DMS79 treated with DMSO at 0.1 percent for 48 hours (cell line): ENCODE data around the gene CTNNA2.

ENCODE experiments used
- DNase-seq: peaks from one replicate; lab custom pipeline; 2025; lab: John Stamatoyannopoulos, UW

Gene CTNNA2

DNA sequence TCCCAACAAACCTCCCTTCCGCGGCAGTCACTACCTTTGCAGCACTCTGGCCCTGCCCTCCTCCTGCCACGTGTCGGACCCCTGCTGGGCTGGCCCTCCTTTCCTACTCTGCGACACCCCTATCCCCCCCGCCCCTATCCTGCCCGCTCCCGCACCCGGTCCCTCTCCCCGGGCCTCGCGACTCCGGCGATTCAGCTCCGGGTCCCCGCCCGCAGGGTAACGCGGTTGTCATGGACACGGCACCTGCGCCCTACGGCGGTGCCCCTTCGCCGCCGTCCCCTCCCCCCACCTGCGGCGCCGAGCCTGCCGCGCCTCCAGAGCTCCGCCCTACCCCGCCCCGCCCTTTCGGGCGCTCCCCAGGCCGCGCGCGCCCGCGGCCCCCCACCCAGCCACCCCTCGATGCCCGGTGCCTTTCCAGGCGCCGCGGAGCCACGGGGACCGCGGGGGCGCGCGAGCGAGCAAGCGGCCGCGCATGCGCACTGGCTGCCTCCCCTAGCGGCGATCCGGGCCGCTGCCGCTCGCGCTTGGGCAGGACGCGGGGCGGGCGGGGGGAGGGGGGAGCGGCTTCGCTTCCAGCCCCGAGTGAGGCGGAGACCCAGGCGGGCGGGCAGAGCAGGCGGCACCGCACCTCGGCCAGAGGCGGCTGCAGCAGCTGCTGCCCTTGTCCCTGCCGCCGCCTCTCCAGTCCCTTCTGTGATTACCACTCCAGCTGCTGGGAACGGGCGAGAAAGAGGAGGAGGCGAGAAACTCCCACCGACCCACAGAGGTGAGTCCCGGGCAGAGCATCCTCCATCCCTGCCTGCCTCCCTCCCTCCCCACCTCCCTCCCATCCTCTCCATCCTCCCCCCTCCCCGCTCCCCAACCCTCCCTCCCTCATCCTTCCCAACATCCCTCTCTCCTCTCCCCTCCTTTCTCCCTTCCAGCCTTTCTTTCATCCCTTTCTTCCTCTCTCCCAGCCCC lies at the start of gene CTNNA2:
Gene CTNNA2, plus strand, starts transcription at position 610 of the 960 bp plus-strand sequence.
- peak; percentile 94 for DNase-seq

DNA sequence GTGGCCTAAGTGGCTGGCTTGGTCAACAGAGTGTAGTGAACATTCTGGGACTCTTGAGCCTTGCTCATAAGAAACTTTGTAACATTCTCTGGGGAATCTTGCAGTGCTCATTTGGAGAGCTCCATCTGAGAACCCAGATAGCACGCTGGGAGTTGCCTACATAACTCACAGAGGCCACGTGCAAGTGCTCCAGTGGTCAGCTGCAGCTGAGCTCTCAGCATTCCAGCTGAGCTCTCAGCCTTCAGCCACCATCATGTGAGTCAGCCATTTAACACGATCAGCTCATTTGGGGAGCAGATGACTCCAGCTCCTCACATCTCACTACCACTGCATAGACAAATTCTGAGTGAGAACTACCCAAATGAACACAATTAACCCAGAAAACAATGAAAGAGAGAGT lies 25.5 kb upstream of the CTNNA2 start:
- DNase-seq = no peak

DNA sequence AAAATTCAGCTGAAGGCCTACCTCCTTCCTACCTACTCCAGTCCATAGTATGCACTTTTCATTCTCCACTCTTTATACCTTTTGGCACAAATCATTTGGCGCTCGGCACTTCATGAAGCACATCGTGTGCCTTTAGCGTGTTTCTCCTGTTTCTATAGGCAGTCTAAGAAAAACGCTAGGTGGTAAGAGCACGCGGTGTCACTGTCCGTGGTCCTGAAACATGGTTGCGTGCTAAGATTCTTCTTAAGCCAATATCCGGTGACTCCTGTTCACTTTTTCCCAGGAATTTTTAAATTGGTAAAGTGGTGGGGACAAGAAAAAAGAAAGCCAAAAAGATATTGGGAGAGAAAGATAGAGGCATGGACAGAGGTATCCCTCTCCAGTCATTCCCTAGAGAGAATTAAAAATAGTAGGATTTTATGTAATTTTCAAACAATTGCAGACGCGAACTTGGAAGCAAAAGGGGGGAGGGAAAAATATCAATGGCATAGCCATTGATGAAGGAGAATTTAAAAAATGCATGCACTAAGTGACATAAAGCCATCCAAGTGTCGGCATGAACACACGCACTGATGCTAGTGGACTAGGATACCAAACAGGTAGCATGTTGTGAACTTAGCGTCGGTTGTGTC lies 1.4 kb upstream of the CTNNA2 start:
- DNase-seq = no peak

- DNase-seq = no peak
Observed at GRCh38 chr2:79513711-79514110, 860 bp downstream of the CTNNA2 start.

- no peak for DNase-seq
Observed at GRCh38 chr2:79529636-79530035, 16.8 kb downstream of the CTNNA2 start.

- DNase-seq = no peak
Observed at GRCh38 chr2:79530443-79530842, 17.6 kb downstream of the CTNNA2 start.

- no peak for DNase-seq
Observed at GRCh38 chr2:79547568-79547967, 34.7 kb downstream of the CTNNA2 start.

GRCh38 chr2:79552653-79553052 lies 39.8 kb downstream of the CTNNA2 start:
- DNase-seq = no peak

- no peak for DNase-seq
Observed at GRCh38 chr2:79554899-79555298, 42.0 kb downstream of the CTNNA2 start.

- DNase-seq = no peak
Observed at GRCh38 chr2:79564065-79564464, 51.2 kb downstream of the CTNNA2 start.

- no peak for DNase-seq
Observed at GRCh38 chr2:79569048-79569447, 56.2 kb downstream of the CTNNA2 start.

GRCh38 chr2:79573895-79574674 lies 61.2 kb downstream of the CTNNA2 start:
- DNase-seq = no peak

DNA sequence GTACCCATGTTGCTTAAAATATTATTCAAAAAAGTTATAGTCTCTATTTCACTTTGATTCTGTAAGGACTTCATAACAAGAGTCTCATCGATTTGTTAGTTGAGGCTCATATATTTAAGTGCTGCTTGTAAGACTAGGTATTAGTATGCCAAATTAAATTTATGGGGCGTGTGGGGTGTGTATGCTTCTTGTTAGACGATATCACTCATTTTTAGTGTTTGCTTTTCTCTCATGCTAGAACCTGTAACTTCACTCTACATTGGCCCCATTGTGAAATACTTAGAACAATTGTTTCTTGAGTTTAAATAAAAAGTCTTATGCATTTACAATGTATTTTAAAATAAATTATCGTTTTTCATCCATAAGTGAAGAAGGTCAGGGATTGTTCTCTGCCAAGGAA lies 63.6 kb downstream of the CTNNA2 start:
- peak; percentile 84 for DNase-seq

DNA sequence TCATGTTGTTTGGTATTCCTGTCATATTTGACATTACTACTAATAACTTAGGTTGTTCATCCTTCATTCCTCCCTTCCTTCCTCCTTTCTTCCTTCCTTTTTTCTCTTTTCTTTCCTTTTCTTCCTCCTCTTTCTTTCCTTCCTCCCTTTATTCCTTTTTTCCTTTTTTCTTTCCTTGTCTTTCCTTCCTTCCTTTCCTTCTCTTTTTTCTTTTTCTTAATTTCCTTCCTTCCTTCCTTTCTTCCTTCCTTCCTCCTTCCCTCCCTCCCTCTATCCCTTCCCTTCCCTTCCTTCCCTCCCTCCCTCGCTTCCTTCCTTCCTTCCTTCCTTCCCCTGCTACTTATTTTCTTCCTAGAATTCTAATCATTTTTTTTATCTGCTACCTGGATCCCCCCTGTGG lies 66.1 kb downstream of the CTNNA2 start:
- no peak for DNase-seq

GRCh38 chr2:79580175-79580574 lies 67.3 kb downstream of the CTNNA2 start:
- no peak for DNase-seq

DNA sequence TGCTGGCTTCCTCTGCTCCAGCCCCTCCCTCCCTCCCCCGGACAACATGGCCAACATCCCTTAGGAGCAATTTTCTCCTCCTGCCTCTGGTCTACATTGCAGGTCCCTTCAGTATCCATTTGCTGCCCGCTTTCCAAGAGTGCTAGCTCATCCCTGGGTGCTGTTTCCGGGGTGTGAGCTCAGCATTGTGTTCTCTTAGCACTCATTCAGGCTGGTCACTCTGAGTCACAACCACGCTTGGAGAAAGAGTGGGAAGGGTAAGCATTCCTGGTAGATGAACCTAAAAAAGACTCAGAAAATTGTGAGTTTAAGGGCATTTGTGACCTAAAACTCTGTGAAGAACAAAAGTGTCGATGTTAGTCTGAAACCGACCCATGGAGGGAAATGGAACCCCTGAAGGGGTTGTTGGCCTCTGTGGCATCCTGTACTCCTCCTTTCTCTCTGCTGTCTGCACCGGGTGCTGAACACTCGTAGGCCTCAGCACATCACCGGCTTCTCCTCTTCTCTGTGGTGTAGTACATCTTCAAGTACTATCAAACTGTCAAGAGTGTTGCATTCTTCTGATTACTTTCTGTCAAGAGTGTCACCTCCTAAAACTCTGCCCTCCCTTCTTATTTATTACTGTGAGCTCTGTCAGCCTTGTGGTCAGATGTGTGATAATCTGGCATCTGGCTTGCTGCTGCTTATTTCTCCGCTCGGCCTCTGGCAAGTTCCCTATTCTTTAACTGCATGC lies 73.0 kb downstream of the CTNNA2 start:
- DNase-seq = no peak

DNA sequence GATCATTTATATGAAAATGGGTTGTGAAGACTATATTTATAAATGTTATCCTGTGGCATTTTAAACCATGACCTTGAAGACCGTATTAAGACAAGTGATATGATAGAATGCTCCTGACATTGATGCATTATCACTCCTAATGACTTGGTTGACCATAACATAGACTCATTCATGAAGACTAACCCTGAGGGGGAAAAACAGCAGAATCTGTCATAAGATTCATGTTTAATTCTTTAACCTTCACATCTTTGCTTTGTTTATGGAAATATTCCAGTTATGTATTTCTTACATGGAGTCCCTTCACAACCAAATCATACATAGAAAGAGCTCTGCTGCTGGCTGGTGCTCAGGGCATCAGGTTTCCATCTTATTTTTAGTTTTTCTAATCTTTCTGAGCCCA lies 78.4 kb downstream of the CTNNA2 start:
- DNase-seq = no peak

- DNase-seq = no peak
Observed at GRCh38 chr2:79593237-79593867, 80.5 kb downstream of the CTNNA2 start.

DNA sequence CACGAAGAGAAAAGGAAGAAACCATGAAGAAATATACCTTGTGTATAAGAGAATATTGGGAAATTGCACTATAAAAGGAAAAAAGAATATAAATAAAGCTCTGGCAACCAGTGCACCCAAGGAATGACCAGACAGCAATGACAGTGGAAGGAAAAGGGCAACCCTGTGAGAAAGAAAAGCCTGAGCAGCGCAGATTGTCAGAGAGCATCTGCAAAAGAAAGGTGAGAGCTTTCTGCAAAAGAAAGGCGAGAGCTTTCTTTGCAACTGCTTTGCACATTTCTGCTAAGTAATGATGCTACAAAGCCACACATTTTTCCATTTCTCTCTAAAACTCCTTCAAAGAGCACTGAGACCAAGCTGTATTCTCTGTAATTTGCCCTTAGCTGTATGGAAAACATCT lies 83.6 kb downstream of the CTNNA2 start:
- DNase-seq = no peak

DNA sequence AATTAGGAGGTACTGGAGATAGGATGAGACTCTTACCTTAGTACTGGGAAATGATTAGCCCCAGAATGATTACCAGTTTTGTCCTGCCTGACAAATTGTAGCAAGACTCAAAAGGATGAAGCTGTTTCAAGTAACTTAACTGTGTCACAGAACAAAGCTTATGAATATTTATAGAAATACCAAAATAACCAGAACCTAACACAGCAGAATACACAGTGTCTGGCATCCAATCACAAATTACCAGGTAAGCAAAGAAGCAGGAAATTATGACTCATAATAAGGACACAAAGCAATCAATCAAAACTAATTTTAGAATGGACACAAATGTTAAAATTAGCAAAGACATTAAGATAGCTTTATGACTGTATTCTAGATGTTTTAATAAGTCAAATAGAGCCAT lies 91.9 kb downstream of the CTNNA2 start:
- no peak for DNase-seq

DNA sequence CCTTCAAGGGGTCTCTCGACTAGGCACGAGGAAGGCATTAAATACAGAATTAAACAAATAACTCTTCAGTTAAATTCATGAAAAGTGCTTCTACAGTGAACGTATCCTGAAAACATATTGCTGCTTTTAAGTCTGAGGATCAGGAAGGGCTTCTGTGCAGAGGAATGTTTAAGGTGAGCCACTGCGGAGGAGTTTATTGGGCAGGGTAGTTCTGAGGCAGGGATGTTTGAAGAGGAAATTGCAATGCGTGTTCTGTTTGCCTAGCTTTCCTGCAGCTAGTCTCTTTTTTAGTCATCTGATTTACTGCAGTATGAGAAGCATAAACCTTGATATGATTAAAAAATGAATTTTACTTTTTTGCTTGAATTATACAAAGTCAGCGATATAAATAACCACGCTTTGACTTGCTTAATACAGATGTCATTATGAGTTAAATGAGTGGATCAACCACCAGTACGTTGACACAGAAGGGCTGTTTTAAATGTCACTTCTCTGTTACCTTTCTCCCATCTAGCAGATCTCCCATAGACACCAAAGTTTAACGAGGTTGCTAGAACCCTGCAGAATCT lies 98.7 kb downstream of the CTNNA2 start:
- DNase-seq = no peak
